ENCODE measurements around the gene STXBP2. TPM values are rescaled to one million over a fixed set of nuclear protein-coding genes. Genes with fewer than 3 reads are reported as not detected.
A peak's percentile ranks its signal among the peaks of the same experiment; 100 is the strongest.

The STXBP2 gene
- total RNA-seq, 2 donors from 2014 or later: 83.1 to 128 TPM

DNA sequence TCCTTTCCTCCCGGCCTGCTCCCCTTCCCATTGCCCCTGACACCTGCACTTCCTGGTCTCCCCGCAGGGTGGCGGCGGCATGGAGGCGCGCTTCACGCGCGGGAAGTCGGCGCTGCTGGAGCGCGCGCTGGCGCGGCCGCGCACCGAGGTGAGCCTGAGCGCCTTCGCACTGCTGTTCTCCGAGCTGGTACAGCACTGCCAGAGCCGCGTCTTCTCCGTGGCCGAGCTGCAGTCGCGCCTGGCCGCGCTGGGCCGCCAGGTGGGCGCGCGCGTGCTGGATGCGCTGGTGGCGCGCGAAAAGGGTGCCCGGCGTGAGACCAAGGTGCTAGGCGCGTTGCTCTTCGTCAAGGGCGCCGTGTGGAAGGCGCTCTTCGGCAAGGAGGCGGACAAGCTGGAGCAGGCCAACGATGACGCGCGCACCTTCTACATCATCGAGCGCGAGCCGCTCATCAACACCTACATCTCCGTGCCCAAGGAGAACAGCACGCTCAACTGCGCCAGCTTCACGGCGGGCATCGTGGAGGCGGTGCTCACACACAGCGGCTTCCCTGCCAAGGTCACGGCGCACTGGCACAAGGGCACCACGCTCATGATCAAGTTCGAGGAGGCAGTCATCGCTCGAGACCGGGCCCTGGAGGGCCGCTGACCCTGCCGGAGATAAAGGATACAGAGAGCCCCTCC, 45.4 kb downstream of the STXBP2 start:
- H3K27ac ChIP-seq: no peak overlapping the region

GRCh38 chr19:7685546-7686445, 48.9 kb downstream of the STXBP2 start:
- no peaks in the 10 kb centered on the region for H3K4me1 ChIP-seq (replicated peaks)
- intact Hi-C loops (cut with DNase I): loop anchor here (2.0 kb wide), 1 partner anchor 35 kb away; no protein-coding TSS in a partner anchor
- TF ChIP-seq, protein P1, sequence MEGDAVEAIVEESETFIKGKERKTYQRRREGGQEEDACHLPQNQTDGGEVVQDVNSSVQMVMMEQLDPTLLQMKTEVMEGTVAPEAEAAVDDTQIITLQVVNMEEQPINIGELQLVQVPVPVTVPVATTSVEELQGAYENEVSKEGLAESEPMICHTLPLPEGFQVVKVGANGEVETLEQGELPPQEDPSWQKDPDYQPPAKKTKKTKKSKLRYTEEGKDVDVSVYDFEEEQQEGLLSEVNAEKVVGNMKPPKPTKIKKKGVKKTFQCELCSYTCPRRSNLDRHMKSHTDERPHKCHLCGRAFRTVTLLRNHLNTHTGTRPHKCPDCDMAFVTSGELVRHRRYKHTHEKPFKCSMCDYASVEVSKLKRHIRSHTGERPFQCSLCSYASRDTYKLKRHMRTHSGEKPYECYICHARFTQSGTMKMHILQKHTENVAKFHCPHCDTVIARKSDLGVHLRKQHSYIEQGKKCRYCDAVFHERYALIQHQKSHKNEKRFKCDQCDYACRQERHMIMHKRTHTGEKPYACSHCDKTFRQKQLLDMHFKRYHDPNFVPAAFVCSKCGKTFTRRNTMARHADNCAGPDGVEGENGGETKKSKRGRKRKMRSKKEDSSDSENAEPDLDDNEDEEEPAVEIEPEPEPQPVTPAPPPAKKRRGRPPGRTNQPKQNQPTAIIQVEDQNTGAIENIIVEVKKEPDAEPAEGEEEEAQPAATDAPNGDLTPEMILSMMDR (IDR thresholded peaks at IDR 0.05): no peak
- H3K27ac ChIP-seq: no peak overlapping the region
- 40% methylated on average over 19 of the region's 19 CpGs for WGBS
- H3K27me3 ChIP-seq (replicated peaks; ENCODE audit: insufficient read depth): no peaks in the 10 kb centered on the region
- H3K36me3 ChIP-seq: peaks cover 0 to 10% of the 10 kb centered on the region in 2 donors
- DNase-seq (ENCODE audit: low spot score): no peak
- H3K9me3 ChIP-seq: no peaks in the 10 kb centered on the region
- no peak overlapping the region for H3K4me3 ChIP-seq

More for the DNA sequence above, 45.4 kb downstream of the STXBP2 start:
- TF ChIP-seq POLR2A (IDR thresholded peaks at IDR 0.05): no peak
- TF ChIP-seq POLR2AphosphoS5 (IDR thresholded peaks at IDR 0.05): no peak
- TF ChIP-seq, protein P1 (IDR thresholded peaks at IDR 0.05): no peak
- H3K36me3 ChIP-seq: peaks cover 0 to 10% of the 10 kb centered on the region in 2 donors
- no peaks in the 10 kb centered on the region for H3K27me3 ChIP-seq (replicated peaks; ENCODE audit: insufficient read depth)
- H3K9me3 ChIP-seq: no peaks in the 10 kb centered on the region
- peak overlapping the region; percentile 100 for H3K4me3 ChIP-seq
- no peak for DNase-seq (ENCODE audit: low spot score)
- intact Hi-C loops (cut with DNase I): no loop called here
- no peaks in the 10 kb centered on the region for H3K4me1 ChIP-seq (replicated peaks)
- WGBS: 84% methylated on average over 69 of the region's 74 CpGs

- intact Hi-C loops (cut with DNase I): no loop called here
- H3K9me3 ChIP-seq: no peaks in the 10 kb centered on the region
- H3K27ac ChIP-seq: no peak overlapping the region
- no peak for TF ChIP-seq POLR2A (IDR thresholded peaks at IDR 0.05)
- TF ChIP-seq, protein P1 (IDR thresholded peaks at IDR 0.05): no peak
- TF ChIP-seq POLR2AphosphoS5 (IDR thresholded peaks at IDR 0.05): no peak
- 87% methylated on average over 12 of the region's 12 CpGs for WGBS
- no peak overlapping the region for H3K4me3 ChIP-seq
- H3K4me1 ChIP-seq (replicated peaks): no peaks in the 10 kb centered on the region
- no peaks in the 10 kb centered on the region for H3K27me3 ChIP-seq (replicated peaks; ENCODE audit: insufficient read depth)
- peaks cover 0 to 10% of the 10 kb centered on the region in 2 donors for H3K36me3 ChIP-seq
- DNase-seq (ENCODE audit: low spot score): no peak
These were observed 50.3 kb downstream of the STXBP2 start for GRCh38 chr19:7687177-7687576.

GRCh38 chr19:7689165-7689564, 52.3 kb downstream of the STXBP2 start:
- no peak for DNase-seq (ENCODE audit: low spot score)
- no peaks in the 10 kb centered on the region for H3K4me1 ChIP-seq (replicated peaks)
- 26% methylated on average over 23 of the region's 23 CpGs for WGBS
- no peak overlapping the region for H3K27ac ChIP-seq
- H3K27me3 ChIP-seq (replicated peaks; ENCODE audit: insufficient read depth): no peaks in the 10 kb centered on the region
- H3K36me3 ChIP-seq: peaks cover 0 to 2% of the 10 kb centered on the region in 2 donors
- intact Hi-C loops (cut with DNase I): no loop called here
- TF ChIP-seq POLR2A (IDR thresholded peaks at IDR 0.05) (no peak), POLR2AphosphoS5 (IDR thresholded peaks at IDR 0.05) (no peak)
- TF ChIP-seq, protein P1 (IDR thresholded peaks at IDR 0.05): no peak
- H3K9me3 ChIP-seq: no peaks in the 10 kb centered on the region
- H3K4me3 ChIP-seq: no peak overlapping the region

Measured in prostate gland (tissue), 2 donors.